Lower leg skin (tissue), 3 donors: Measurements from ENCODE around the gene OR1S1.

Experiments
- POLR2A ChIP-seq, 2 donors: fragments of 450-650 bp; IDR thresholded peaks; one replicate each; pipeline ENCODE4 v1.6.1; 2016 to 2017; ENCODE audit warnings: antibody characterized with exemption in 2 of 2, mild to moderate bottlenecking in 1 of 2, moderate library complexity in 1 of 2
- TF ChIP-seq, protein P1 (sequence below), 3 donors: fragments of 450-650 bp; IDR thresholded peaks; one replicate each; pipeline ENCODE4 v1.5.1; 2016; ENCODE audit warnings: antibody characterized with exemption in 3 of 3, mild to moderate bottlenecking in 3 of 3, moderate library complexity in 2 of 3

- TF ChIP-seq, protein P1, sequence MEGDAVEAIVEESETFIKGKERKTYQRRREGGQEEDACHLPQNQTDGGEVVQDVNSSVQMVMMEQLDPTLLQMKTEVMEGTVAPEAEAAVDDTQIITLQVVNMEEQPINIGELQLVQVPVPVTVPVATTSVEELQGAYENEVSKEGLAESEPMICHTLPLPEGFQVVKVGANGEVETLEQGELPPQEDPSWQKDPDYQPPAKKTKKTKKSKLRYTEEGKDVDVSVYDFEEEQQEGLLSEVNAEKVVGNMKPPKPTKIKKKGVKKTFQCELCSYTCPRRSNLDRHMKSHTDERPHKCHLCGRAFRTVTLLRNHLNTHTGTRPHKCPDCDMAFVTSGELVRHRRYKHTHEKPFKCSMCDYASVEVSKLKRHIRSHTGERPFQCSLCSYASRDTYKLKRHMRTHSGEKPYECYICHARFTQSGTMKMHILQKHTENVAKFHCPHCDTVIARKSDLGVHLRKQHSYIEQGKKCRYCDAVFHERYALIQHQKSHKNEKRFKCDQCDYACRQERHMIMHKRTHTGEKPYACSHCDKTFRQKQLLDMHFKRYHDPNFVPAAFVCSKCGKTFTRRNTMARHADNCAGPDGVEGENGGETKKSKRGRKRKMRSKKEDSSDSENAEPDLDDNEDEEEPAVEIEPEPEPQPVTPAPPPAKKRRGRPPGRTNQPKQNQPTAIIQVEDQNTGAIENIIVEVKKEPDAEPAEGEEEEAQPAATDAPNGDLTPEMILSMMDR (IDR thresholded peaks at IDR 0.05), result no peak
- no peak for TF ChIP-seq POLR2A (IDR thresholded peaks at IDR 0.05)
These were observed 46.9 kb upstream of the OR1S1 start for GRCh38 chr11:58165504-58166106.
